ENCODE results near the gene LRP11. TPM values are rescaled to one million over a fixed set of nuclear protein-coding genes. Genes with fewer than 3 reads are reported as not detected.

The LRP11 gene
- total and polyA plus RNA-seq, 9 of the 15 experiments (the other 6 are each of a cell fraction or from before 2014, with no cell fraction given) = 0.51 to 3.5 (median 2.4) TPM

DNA sequence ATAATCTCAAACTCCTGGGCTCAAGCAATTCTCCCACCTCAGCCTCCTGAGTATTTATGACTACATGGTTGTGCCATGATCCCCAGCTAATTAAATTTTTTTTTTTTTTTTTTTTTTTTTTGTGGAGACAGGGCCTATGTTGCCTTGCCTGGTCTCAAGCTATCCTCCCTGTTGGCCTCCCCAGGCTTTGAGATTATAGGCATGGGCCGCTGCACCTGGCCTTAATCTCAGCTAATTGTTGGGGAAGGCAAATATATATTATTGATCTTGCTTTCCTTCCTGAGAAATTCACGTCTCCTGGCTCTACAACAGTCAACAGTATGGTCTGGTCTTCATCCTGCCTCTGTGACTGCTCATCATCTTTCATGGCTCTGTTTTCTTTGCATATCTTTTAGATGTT is 94.5 kb downstream of the LRP11 start (continued):
- TF ChIP-seq ZNF318 (IDR thresholded peaks at IDR 0.05; ENCODE audit: borderline replicate concordance in 1 of 2, low read depth in 1 of 2) (no peak), RHOXF2B (CRISPR knock-in tag; conservative IDR thresholded peaks at IDR 0.05) (no peak), SMARCC2 (IDR thresholded peaks at IDR 0.05; ENCODE audit: low read depth) (no peak)
- TF ChIP-seq, protein P1, sequence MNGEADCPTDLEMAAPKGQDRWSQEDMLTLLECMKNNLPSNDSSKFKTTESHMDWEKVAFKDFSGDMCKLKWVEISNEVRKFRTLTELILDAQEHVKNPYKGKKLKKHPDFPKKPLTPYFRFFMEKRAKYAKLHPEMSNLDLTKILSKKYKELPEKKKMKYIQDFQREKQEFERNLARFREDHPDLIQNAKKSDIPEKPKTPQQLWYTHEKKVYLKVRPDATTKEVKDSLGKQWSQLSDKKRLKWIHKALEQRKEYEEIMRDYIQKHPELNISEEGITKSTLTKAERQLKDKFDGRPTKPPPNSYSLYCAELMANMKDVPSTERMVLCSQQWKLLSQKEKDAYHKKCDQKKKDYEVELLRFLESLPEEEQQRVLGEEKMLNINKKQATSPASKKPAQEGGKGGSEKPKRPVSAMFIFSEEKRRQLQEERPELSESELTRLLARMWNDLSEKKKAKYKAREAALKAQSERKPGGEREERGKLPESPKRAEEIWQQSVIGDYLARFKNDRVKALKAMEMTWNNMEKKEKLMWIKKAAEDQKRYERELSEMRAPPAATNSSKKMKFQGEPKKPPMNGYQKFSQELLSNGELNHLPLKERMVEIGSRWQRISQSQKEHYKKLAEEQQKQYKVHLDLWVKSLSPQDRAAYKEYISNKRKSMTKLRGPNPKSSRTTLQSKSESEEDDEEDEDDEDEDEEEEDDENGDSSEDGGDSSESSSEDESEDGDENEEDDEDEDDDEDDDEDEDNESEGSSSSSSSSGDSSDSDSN (IDR thresholded peaks at IDR 0.05; ENCODE audit: borderline replicate concordance in 1 of 2, low read depth in 2 of 2, low read length in 2 of 2) = no peak

Other genes starting within 250 kb of the LRP11 start
Only the 7 nearest of the 10 such genes appear.
- 14.0 and 22.5 TPM in 2 replicates for gene LATS1, start 146.3 kb downstream of the LRP11 start, total RNA-seq (2014; rRNA removed)
- gene LATS1, start 146.3 kb downstream of the LRP11 start, total RNA-seq (2014; rRNA removed; fragmentation: Illumina TruSeq; extraction: Trizol) = 28.4 and 32.1 TPM in 2 replicates
- gene LATS1, start 146.3 kb downstream of the LRP11 start, total RNA-seq (2015; rRNA removed; fragmentation: Illumina TruSeq; extraction: Trizol) = 26.5 and 26.6 TPM in 2 replicates
- 33.2 and 36.3 TPM in 2 replicates for gene LATS1, start 146.3 kb downstream of the LRP11 start, total RNA-seq (2021)
- gene LATS1, start 146.3 kb downstream of the LRP11 start, polyA plus RNA-seq (2011; rRNA removed) = 18.4 and 24.0 TPM in 2 replicates
- gene LATS1, start 146.3 kb downstream of the LRP11 start, polyA plus RNA-seq (2014; fragmentation: Illumina TruSeq; extraction: Trizol) = 28.7 and 29.1 TPM in 2 replicates
- gene LATS1, start 146.3 kb downstream of the LRP11 start, polyA plus RNA-seq (2014; fragmentation: Nextera tagmentation; extraction: Ambion mirVana) = 1 to 10 TPM; 5.0 to 5.6 TPM
- gene LATS1, start 146.3 kb downstream of the LRP11 start, polyA plus RNA-seq (2014; rRNA removed) = 11.9 and 13.2 TPM in 2 replicates
- 44.7 and 50.5 TPM in 2 replicates for gene NUP43, start 117.8 kb downstream of the LRP11 start, total RNA-seq (2014; rRNA removed)
- gene NUP43, start 117.8 kb downstream of the LRP11 start, total RNA-seq (2014; rRNA removed; fragmentation: Illumina TruSeq; extraction: Trizol) = 112 and 127 TPM in 2 replicates
- 78.1 and 83.6 TPM in 2 replicates for gene NUP43, start 117.8 kb downstream of the LRP11 start, total RNA-seq (2015; rRNA removed; fragmentation: Illumina TruSeq; extraction: Trizol)
- 101 and 103 TPM in 2 replicates for gene NUP43, start 117.8 kb downstream of the LRP11 start, total RNA-seq (2021)
- gene NUP43, start 117.8 kb downstream of the LRP11 start, polyA plus RNA-seq (2011; rRNA removed) = 112 and 136 TPM in 2 replicates
- 59.5 and 67.4 TPM in 2 replicates for gene NUP43, start 117.8 kb downstream of the LRP11 start, polyA plus RNA-seq (2014; fragmentation: Illumina TruSeq; extraction: Trizol)
- 10 to 100 TPM; 28.9 to 39.7 TPM for gene NUP43, start 117.8 kb downstream of the LRP11 start, polyA plus RNA-seq (2014; fragmentation: Nextera tagmentation; extraction: Ambion mirVana)
- gene NUP43, start 117.8 kb downstream of the LRP11 start, polyA plus RNA-seq (2014; rRNA removed) = 53.1 and 53.4 TPM in 2 replicates
- gene PCMT1, start 114.6 kb downstream of the LRP11 start, total RNA-seq (2014; rRNA removed) = 302 and 327 TPM in 2 replicates
- 235 and 246 TPM in 2 replicates for gene PCMT1, start 114.6 kb downstream of the LRP11 start, total RNA-seq (2014; rRNA removed; fragmentation: Illumina TruSeq; extraction: Trizol)
- gene PCMT1, start 114.6 kb downstream of the LRP11 start, total RNA-seq (2015; rRNA removed; fragmentation: Illumina TruSeq; extraction: Trizol) = 215 and 217 TPM in 2 replicates
- 231 and 238 TPM in 2 replicates for gene PCMT1, start 114.6 kb downstream of the LRP11 start, total RNA-seq (2021)
- 307 and 425 TPM in 2 replicates for gene PCMT1, start 114.6 kb downstream of the LRP11 start, polyA plus RNA-seq (2011; rRNA removed)
- 303 and 361 TPM in 2 replicates for gene PCMT1, start 114.6 kb downstream of the LRP11 start, polyA plus RNA-seq (2014; fragmentation: Illumina TruSeq; extraction: Trizol)
- 100 to 1,000 TPM; 536 to 541 TPM for gene PCMT1, start 114.6 kb downstream of the LRP11 start, polyA plus RNA-seq (2014; fragmentation: Nextera tagmentation; extraction: Ambion mirVana)
- 411 and 464 TPM in 2 replicates for gene PCMT1, start 114.6 kb downstream of the LRP11 start, polyA plus RNA-seq (2014; rRNA removed)
- not detected in 2 replicates for gene RAET1E, start 33.8 kb upstream of the LRP11 start, total RNA-seq (2014; rRNA removed)
- not detected in 2 replicates for gene RAET1E, start 33.8 kb upstream of the LRP11 start, total RNA-seq (2014; rRNA removed; fragmentation: Illumina TruSeq; extraction: Trizol)
- not detected in 2 replicates for gene RAET1E, start 33.8 kb upstream of the LRP11 start, total RNA-seq (2015; rRNA removed; fragmentation: Illumina TruSeq; extraction: Trizol)
- gene RAET1E, start 33.8 kb upstream of the LRP11 start, total RNA-seq (2021) = not detected in 2 replicates
- not detected in 2 replicates for gene RAET1E, start 33.8 kb upstream of the LRP11 start, polyA plus RNA-seq (2011; rRNA removed)
- not detected in 2 replicates for gene RAET1E, start 33.8 kb upstream of the LRP11 start, polyA plus RNA-seq (2014; fragmentation: Illumina TruSeq; extraction: Trizol)
- gene RAET1E, start 33.8 kb upstream of the LRP11 start, polyA plus RNA-seq (2014; fragmentation: Nextera tagmentation; extraction: Ambion mirVana) = not detected
- gene RAET1E, start 33.8 kb upstream of the LRP11 start, polyA plus RNA-seq (2014; rRNA removed) = not detected in 2 replicates
- gene RAET1G, start 58.8 kb upstream of the LRP11 start, total RNA-seq (2014; rRNA removed) = not detected in 2 replicates
- gene RAET1G, start 58.8 kb upstream of the LRP11 start, total RNA-seq (2014; rRNA removed; fragmentation: Illumina TruSeq; extraction: Trizol) = not detected in 2 replicates
- not detected in 2 replicates for gene RAET1G, start 58.8 kb upstream of the LRP11 start, total RNA-seq (2015; rRNA removed; fragmentation: Illumina TruSeq; extraction: Trizol)
- not detected in 2 replicates for gene RAET1G, start 58.8 kb upstream of the LRP11 start, total RNA-seq (2021)
- gene RAET1G, start 58.8 kb upstream of the LRP11 start, polyA plus RNA-seq (2011; rRNA removed) = 0.11 TPM in 1 of 2 replicates, not detected in the other
- not detected in 2 replicates for gene RAET1G, start 58.8 kb upstream of the LRP11 start, polyA plus RNA-seq (2014; fragmentation: Illumina TruSeq; extraction: Trizol)
- gene RAET1G, start 58.8 kb upstream of the LRP11 start, polyA plus RNA-seq (2014; fragmentation: Nextera tagmentation; extraction: Ambion mirVana) = not detected
- not detected in 2 replicates for gene RAET1G, start 58.8 kb upstream of the LRP11 start, polyA plus RNA-seq (2014; rRNA removed)
- 0.50 and 0.57 TPM in 2 replicates for gene ULBP2, start 77.7 kb upstream of the LRP11 start, total RNA-seq (2014; rRNA removed)
- 0.96 and 1.2 TPM in 2 replicates for gene ULBP2, start 77.7 kb upstream of the LRP11 start, total RNA-seq (2014; rRNA removed; fragmentation: Illumina TruSeq; extraction: Trizol)
- gene ULBP2, start 77.7 kb upstream of the LRP11 start, total RNA-seq (2015; rRNA removed; fragmentation: Illumina TruSeq; extraction: Trizol) = 0.60 and 0.83 TPM in 2 replicates
- 0.78 and 1.2 TPM in 2 replicates for gene ULBP2, start 77.7 kb upstream of the LRP11 start, total RNA-seq (2021)
- 2.7 and 5.3 TPM in 2 replicates for gene ULBP2, start 77.7 kb upstream of the LRP11 start, polyA plus RNA-seq (2011; rRNA removed)
- gene ULBP2, start 77.7 kb upstream of the LRP11 start, polyA plus RNA-seq (2014; fragmentation: Illumina TruSeq; extraction: Trizol) = 1.8 and 2.4 TPM in 2 replicates
- 1 to 10 TPM; 3.2 to 4.1 TPM for gene ULBP2, start 77.7 kb upstream of the LRP11 start, polyA plus RNA-seq (2014; fragmentation: Nextera tagmentation; extraction: Ambion mirVana)
- 1.1 TPM in 2 replicates for gene ULBP2, start 77.7 kb upstream of the LRP11 start, polyA plus RNA-seq (2014; rRNA removed)
- 1.5 and 1.8 TPM in 2 replicates for gene ULBP1, start 99.6 kb upstream of the LRP11 start, total RNA-seq (2014; rRNA removed)
- 2.5 and 3.4 TPM in 2 replicates for gene ULBP1, start 99.6 kb upstream of the LRP11 start, total RNA-seq (2014; rRNA removed; fragmentation: Illumina TruSeq; extraction: Trizol)
- gene ULBP1, start 99.6 kb upstream of the LRP11 start, total RNA-seq (2015; rRNA removed; fragmentation: Illumina TruSeq; extraction: Trizol) = 0.26 and 0.33 TPM in 2 replicates
- gene ULBP1, start 99.6 kb upstream of the LRP11 start, total RNA-seq (2021) = 2.7 and 3.5 TPM in 2 replicates
- 1.1 and 1.3 TPM in 2 replicates for gene ULBP1, start 99.6 kb upstream of the LRP11 start, polyA plus RNA-seq (2011; rRNA removed)
- gene ULBP1, start 99.6 kb upstream of the LRP11 start, polyA plus RNA-seq (2014; fragmentation: Illumina TruSeq; extraction: Trizol) = 4.9 and 6.0 TPM in 2 replicates
- gene ULBP1, start 99.6 kb upstream of the LRP11 start, polyA plus RNA-seq (2014; fragmentation: Nextera tagmentation; extraction: Ambion mirVana) = 1 to 10 TPM; 1.2 to 2.5 TPM
- 2.7 and 3.3 TPM in 2 replicates for gene ULBP1, start 99.6 kb upstream of the LRP11 start, polyA plus RNA-seq (2014; rRNA removed)